ENCODE measurements around the gene RGMB.
"Not testable (repeated sequence)": the region's sequence is repeated elsewhere in the genome, so short reads cannot be mapped to it uniquely, and the experiment has no call there.

RGMB gene

DNA sequence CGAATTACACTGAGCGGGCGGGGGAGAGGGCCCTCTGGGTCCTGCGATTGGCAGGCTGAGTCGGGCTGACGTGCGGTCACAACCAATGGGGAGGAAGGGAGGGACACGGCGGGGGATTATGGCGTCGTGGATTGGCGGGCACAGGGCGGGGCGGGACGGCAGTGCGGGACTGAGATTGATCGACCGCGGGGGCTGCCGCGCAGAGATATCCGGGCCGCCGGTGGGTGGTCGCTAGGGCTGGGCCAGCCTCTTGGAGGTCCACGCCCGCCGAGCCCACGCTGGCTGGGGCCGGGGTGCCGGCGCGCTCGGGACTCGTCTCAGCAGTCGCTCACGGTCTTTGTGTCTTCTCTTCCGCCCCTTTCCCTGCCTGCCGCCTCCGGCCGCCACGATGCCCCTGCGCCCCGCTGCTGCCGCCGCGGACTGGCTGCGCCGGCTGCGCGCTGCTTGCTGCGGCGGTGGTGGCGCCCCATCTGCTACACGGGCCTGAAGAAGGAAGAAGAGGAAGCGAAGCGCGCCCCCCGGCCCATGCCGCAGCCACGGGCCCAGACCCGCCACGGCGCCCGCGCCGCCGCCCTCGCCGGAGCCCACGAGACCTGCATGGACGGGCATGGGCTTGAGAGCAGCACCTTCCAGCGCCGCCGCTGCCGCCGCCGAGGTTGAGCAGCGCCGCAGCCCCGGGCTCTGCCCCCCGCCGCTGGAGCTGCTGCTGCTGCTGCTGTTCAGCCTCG lies at the start of gene RGMB:
TSS of gene RGMB (plus strand) at position 200 of the 728 bp plus-strand sequence. CDS start at position 608, 408 bp downstream.
- peak within 1 kb of the TSS; percentile 94 for H3K4me3 Mint-ChIP-seq
- peaks cover 64% of the 10 kb centered on the region for H3K4me1 Mint-ChIP-seq (ENCODE audit: low read depth)
- no peaks in the 10 kb centered on the region for H3K27me3 Mint-ChIP-seq
- peak within 1 kb of the TSS; percentile 81 for H3K27ac Mint-ChIP-seq
- H3K36me3 Mint-ChIP-seq = no peaks in the 10 kb centered on the region
- no peaks in the 10 kb centered on the region for H3K9me3 Mint-ChIP-seq (ENCODE audit: low read depth)

- H3K4me3 Mint-ChIP-seq = no peak overlapping the region
- no peaks in the 10 kb centered on the region for H3K36me3 Mint-ChIP-seq
- no peaks in the 10 kb centered on the region for H3K4me1 Mint-ChIP-seq (ENCODE audit: low read depth)
- H3K27me3 Mint-ChIP-seq = peaks cover 14% of the 10 kb centered on the region
- no peak overlapping the region for H3K27ac Mint-ChIP-seq
- no peaks in the 10 kb centered on the region for H3K9me3 Mint-ChIP-seq (ENCODE audit: low read depth)
These were observed 47.2 kb upstream of the RGMB start for GRCh38 chr5:98726258-98726657.

DNA sequence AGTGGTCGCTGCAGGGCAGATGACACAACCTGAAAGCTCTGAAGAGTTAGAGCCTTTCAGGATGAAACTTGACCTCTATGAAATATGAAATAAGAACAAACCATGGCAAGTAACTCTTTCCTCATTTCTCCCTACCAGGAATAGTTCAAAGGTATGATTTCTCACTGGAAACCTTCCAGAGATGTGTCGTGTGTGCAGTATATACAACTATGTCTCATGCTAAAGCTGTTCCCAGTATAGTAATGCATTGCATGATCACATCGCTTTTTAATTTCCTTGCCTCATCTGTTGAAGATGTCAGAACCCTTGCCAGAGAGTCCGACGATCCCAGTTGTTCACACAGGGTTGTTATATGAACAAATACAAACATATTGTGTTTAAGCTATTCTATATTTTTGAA lies 45.8 kb upstream of the RGMB start:
- no peaks in the 10 kb centered on the region for H3K9me3 Mint-ChIP-seq (ENCODE audit: low read depth)
- no peak overlapping the region for H3K27ac Mint-ChIP-seq
- H3K36me3 Mint-ChIP-seq = no peaks in the 10 kb centered on the region
- H3K27me3 Mint-ChIP-seq = peaks cover 12% of the 10 kb centered on the region
- no peak overlapping the region for H3K4me3 Mint-ChIP-seq
- no peaks in the 10 kb centered on the region for H3K4me1 Mint-ChIP-seq (ENCODE audit: low read depth)

DNA sequence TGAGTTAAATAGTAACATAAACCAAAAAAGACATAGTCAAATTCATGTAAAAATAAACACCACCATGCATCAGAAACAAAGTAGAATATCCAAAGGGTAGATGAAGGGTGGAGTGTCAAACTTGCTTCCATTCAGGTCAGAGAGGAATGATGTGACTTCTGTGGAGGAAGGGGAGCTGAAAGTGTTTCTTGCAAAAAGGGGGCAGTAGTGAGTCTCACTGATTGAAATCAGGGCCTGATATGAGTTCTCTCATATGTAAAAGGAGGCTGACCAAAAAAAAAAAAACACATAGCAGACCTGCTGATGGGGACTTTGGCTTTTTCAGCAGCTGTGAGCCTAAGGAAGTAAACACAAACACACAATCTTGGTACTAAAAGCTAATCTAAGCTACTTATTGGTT lies 38.8 kb upstream of the RGMB start:
- H3K4me1 Mint-ChIP-seq (ENCODE audit: low read depth) = no peaks in the 10 kb centered on the region
- no peaks in the 10 kb centered on the region for H3K36me3 Mint-ChIP-seq
- peaks cover 30% of the 10 kb centered on the region for H3K27me3 Mint-ChIP-seq
- no peak overlapping the region for H3K4me3 Mint-ChIP-seq
- no peak overlapping the region for H3K27ac Mint-ChIP-seq
- H3K9me3 Mint-ChIP-seq (ENCODE audit: low read depth) = no peaks in the 10 kb centered on the region

- Mint-ChIP-seq H3K27me3 (peaks cover 30% of the 10 kb centered on the region), H3K4me3 (no peak overlapping the region), H3K4me1 (ENCODE audit: low read depth) (no peaks in the 10 kb centered on the region), H3K27ac (no peak overlapping the region), H3K9me3 (ENCODE audit: low read depth) (no peaks in the 10 kb centered on the region), H3K36me3 (no peaks in the 10 kb centered on the region)
These were observed 37.5 kb upstream of the RGMB start for GRCh38 chr5:98735806-98736507.

DNA sequence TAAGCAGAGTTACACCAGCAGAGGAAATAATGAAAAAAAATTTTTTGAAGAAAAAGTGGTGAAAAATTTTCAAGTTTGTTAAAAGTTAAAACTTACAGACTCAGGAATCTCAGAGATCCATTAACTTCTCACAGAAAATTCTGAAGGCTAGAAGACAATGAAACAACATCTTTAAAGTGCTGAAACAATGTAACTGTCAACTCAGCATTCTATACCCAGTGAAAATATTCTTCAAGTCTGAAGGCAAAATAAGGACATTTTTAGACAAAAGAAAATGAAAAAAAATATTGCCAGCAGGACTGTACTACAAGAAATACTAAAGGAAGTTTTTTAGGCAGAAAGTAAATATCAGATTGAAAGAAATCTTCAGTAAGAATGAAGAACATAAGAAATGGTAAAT lies 36.7 kb upstream of the RGMB start:
- Mint-ChIP-seq H3K4me1 (ENCODE audit: low read depth) (no peaks in the 10 kb centered on the region), H3K27me3 (peaks cover 30% of the 10 kb centered on the region), H3K9me3 (ENCODE audit: low read depth) (no peaks in the 10 kb centered on the region), H3K36me3 (no peaks in the 10 kb centered on the region), H3K4me3 (no peak overlapping the region), H3K27ac (no peak overlapping the region)

DNA sequence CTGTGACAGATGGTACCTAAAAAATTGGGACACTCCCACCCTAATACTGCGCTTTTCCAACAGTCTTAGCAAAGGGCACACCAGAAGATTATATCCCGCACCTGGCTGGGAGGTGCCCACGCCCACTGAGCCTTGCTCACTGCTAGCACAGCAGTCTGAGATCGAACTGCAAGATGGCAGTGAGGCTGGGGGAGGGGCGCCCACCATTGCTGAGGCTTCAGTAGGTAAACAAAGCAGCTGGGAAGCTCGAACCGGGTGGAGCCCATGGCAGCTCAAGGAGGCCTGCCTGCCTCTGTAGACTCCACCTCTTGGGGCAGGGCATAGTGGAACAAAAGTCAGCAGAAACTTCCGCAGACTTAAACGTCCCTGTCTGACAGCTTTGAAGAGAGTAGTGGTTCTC lies 36.0 kb upstream of the RGMB start:
- H3K27me3 Mint-ChIP-seq = peaks cover 29% of the 10 kb centered on the region
- not testable (repeated sequence) for H3K4me3 Mint-ChIP-seq; H3K4me1 Mint-ChIP-seq (ENCODE audit: low read depth); H3K27ac Mint-ChIP-seq; H3K9me3 Mint-ChIP-seq (ENCODE audit: low read depth); H3K36me3 Mint-ChIP-seq

- H3K27ac Mint-ChIP-seq; H3K4me1 Mint-ChIP-seq (ENCODE audit: low read depth); H3K36me3 Mint-ChIP-seq; H3K9me3 Mint-ChIP-seq (ENCODE audit: low read depth); H3K4me3 Mint-ChIP-seq: not testable (repeated sequence)
- H3K27me3 Mint-ChIP-seq = peaks cover 23% of the 10 kb centered on the region
These were observed 34.8 kb upstream of the RGMB start for GRCh38 chr5:98738481-98739149.

DNA sequence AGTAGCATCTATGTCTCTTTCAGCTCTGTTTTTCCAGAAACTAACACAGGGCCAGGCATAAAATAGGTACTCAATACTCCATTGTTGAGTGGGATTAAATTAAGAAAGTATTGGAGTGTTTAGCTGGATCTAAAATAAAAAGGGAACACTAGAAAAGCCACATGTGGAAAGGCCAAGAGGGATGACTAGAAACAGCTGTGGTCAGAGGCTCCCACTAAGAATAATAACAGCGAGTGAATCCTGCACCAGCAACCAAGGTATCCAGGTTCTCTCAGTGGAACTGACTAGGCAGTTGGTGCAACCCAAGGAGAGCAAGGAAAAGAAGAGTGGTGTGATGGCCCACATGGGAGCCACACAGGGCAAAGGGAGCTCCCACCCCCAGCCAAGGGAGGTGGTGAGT lies 31.5 kb upstream of the RGMB start:
- H3K36me3 Mint-ChIP-seq = no peaks in the 10 kb centered on the region
- H3K27ac Mint-ChIP-seq = no peak overlapping the region
- H3K27me3 Mint-ChIP-seq = peaks cover 29% of the 10 kb centered on the region
- H3K4me3 Mint-ChIP-seq = no peak overlapping the region
- no peaks in the 10 kb centered on the region for H3K9me3 Mint-ChIP-seq (ENCODE audit: low read depth)
- H3K4me1 Mint-ChIP-seq (ENCODE audit: low read depth) = no peaks in the 10 kb centered on the region

- Mint-ChIP-seq H3K4me1 (ENCODE audit: low read depth) (no peaks in the 10 kb centered on the region), H3K9me3 (ENCODE audit: low read depth) (no peaks in the 10 kb centered on the region), H3K27ac (no peak overlapping the region), H3K4me3 (no peak overlapping the region), H3K36me3 (no peaks in the 10 kb centered on the region), H3K27me3 (peaks cover 28% of the 10 kb centered on the region)
These were observed 30.9 kb upstream of the RGMB start for GRCh38 chr5:98742396-98743073.

DNA sequence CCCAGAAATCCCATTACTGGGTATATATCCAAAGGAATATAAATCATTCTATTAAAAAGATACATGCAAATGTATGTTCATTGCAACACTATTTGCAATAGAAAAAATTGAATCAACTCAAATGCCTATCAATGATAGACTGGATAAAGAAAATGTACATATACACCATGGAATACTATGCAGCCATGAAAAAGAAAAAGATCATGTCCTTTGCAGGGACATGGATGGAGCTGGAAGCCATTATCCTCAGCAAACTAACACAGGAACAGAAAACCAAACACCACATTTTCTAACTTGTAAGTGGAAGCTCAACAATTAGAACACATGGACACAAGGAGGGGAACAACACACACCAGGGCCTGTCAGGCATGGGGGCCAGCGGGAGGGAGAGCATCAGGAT lies 25.2 kb upstream of the RGMB start:
- H3K9me3 Mint-ChIP-seq (ENCODE audit: low read depth); H3K36me3 Mint-ChIP-seq; H3K4me1 Mint-ChIP-seq (ENCODE audit: low read depth); H3K4me3 Mint-ChIP-seq; H3K27ac Mint-ChIP-seq: not testable (repeated sequence)
- peaks cover 18% of the 10 kb centered on the region for H3K27me3 Mint-ChIP-seq

- peaks cover 10% of the 10 kb centered on the region for H3K27me3 Mint-ChIP-seq
- no peak overlapping the region for H3K4me3 Mint-ChIP-seq
- H3K36me3 Mint-ChIP-seq = no peaks in the 10 kb centered on the region
- no peaks in the 10 kb centered on the region for H3K9me3 Mint-ChIP-seq (ENCODE audit: low read depth)
- H3K4me1 Mint-ChIP-seq (ENCODE audit: low read depth) = no peaks in the 10 kb centered on the region
- no peak overlapping the region for H3K27ac Mint-ChIP-seq
These were observed 24.4 kb upstream of the RGMB start for GRCh38 chr5:98749046-98749445.

DNA sequence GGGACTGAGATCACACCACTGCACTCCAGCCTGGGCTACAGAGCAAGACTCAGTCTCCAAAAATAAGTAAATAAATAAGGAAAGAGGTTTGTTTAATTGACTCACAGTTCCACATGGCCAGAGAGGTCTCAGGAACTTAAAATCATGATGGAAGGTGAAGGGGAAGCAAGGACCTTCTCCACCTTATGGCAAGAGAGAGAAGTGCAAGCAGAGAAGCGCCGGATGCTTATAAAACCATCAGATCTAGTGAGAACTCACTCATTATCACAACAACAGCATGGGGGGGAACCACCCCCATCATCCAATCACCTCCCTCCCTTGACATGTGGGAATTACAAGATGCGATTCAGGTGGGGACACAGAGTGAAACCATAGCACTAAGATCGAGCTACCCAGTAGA lies 22.8 kb upstream of the RGMB start:
- H3K27ac Mint-ChIP-seq = no peak overlapping the region
- no peaks in the 10 kb centered on the region for H3K4me1 Mint-ChIP-seq (ENCODE audit: low read depth)
- no peak overlapping the region for H3K4me3 Mint-ChIP-seq
- H3K36me3 Mint-ChIP-seq = no peaks in the 10 kb centered on the region
- no peaks in the 10 kb centered on the region for H3K9me3 Mint-ChIP-seq (ENCODE audit: low read depth)
- H3K27me3 Mint-ChIP-seq = peaks cover 1% of the 10 kb centered on the region

DNA sequence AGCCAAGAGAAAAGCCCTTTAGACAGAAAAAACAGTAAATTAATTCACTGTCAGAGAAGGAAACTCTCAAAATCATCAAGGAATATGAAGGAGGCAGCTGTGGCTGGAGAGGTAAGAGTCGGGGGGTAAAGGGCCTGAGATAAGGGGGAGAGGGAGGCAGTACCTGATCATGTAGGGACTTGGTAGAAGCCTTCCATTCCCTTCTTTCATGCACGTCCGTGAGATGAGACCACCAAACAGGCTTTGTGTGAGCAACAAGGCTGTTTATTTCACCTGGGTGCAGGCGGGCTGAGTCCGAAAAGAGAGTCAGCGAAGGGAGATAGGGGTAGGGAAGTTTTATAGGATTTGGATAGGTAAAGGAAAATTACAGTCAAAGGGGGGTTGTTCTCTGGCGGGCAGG lies 21.1 kb upstream of the RGMB start:
- not testable (repeated sequence) for H3K27ac Mint-ChIP-seq; H3K4me1 Mint-ChIP-seq (ENCODE audit: low read depth); H3K9me3 Mint-ChIP-seq (ENCODE audit: low read depth); H3K27me3 Mint-ChIP-seq; H3K36me3 Mint-ChIP-seq; H3K4me3 Mint-ChIP-seq

DNA sequence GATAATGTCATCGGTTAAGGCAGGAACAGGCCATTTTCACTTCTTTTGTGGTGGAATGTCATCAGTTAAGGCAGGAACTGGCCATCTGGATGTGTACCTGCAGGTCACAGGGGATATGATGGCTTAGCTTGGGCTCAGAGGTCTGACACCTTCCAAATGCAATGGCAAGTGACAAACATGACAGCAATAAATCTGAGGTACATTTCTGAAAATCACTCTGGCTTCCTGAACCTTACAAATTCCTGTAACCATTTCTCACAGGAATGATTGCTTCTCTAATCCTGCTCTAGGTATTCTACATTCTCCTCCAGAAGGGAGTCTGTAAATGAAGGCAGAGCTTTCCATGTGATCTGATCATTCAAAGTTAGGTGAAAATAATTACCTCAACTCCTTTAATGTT lies 20.7 kb upstream of the RGMB start:
- H3K4me1 Mint-ChIP-seq (ENCODE audit: low read depth); H3K27ac Mint-ChIP-seq; H3K36me3 Mint-ChIP-seq; H3K27me3 Mint-ChIP-seq; H3K4me3 Mint-ChIP-seq; H3K9me3 Mint-ChIP-seq (ENCODE audit: low read depth): not testable (repeated sequence)
